HG03103 (cell line): ENCODE measurements around the gene HSPA9.
"Not testable (repeated sequence)": the region's sequence is repeated elsewhere in the genome, so short reads cannot be mapped to it uniquely, and the experiment has no call there.

Experiments used
- ATAC-seq: cut with Tn5 transposase; IDR thresholded peaks from one replicate; pipeline ENCODE4 v1.9.1; 2021; ENCODE audit warnings: low read depth; ENCODE audit not compliant: unreplicated experiment

The HSPA9 gene

DNA sequence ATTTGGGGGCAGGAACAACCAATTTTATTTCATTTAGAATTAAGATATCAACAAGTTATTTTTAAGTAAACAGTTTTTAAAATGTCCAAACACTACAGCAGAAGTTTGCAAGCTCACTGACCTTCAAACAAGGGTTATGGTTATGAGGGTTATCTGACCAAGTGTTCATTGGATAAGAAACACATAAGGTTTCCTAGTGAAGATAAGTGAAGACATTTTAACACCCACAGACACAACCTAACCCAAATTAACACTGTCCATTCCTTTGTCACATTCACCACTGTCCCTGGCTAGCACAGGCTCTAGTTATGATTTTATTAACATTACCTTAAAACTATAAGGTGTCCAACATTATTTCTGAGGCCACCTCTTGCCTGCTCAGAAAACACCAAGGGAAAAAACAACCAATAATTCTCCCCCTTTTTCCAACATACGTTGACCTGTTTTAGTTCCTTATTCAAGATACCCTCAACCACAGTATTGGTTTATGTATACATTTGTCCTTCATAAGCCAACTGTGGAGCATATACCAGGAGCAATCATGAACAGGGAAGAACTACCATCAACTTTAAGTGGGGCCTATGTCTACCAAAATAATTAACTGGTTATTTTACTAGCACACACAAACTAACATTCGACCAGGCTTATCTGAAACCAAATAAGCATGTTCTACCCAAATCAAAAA lies 36.1 kb downstream of the HSPA9 start:
- ATAC-seq = no peak

GRCh38 chr5:138536665-138537315 lies 38.4 kb downstream of the HSPA9 start:
- ATAC-seq = no peak

DNA sequence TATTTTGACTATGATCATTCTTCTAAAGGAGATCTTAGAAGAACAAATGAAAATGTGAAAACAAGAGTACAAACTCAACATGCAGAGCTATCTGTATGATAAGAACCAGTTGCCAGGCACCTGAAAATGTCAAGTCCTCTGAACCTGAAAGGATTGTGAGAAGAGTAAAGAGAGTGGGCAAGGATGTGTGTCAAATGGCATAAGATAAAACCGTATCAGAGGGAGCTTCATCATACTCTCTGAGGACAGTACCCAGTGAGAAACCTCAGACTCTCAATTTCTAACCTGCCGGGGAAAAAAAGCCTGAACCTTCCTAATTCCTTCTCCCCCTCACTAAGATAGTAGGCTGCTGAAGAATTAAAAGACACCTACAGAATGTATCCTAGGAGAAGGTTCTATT lies 39.0 kb downstream of the HSPA9 start:
- no peak for ATAC-seq

- ATAC-seq = no peak
Measured at GRCh38 chr5:138533973-138534941, 40.9 kb downstream of the HSPA9 start.

- no peak for ATAC-seq
Measured at GRCh38 chr5:138529812-138530211, 45.4 kb downstream of the HSPA9 start.

- ATAC-seq = no peak
Measured at GRCh38 chr5:138528744-138529469, 46.3 kb downstream of the HSPA9 start.

GRCh38 chr5:138528208-138528607 lies 47.0 kb downstream of the HSPA9 start:
- ATAC-seq = no peak

GRCh38 chr5:138527170-138527569 lies 48.0 kb downstream of the HSPA9 start:
- no peak for ATAC-seq

GRCh38 chr5:138523406-138523805 lies 51.8 kb downstream of the HSPA9 start:
- ATAC-seq = no peak

GRCh38 chr5:138520971-138521370 lies 54.2 kb downstream of the HSPA9 start:
- ATAC-seq = no peak

GRCh38 chr5:138517437-138517836 lies 57.8 kb downstream of the HSPA9 start:
- no peak for ATAC-seq

- no peak for ATAC-seq
Measured at GRCh38 chr5:138515556-138516245, 59.5 kb downstream of the HSPA9 start.

GRCh38 chr5:138514021-138514420 lies 61.2 kb downstream of the HSPA9 start:
- ATAC-seq = no peak

DNA sequence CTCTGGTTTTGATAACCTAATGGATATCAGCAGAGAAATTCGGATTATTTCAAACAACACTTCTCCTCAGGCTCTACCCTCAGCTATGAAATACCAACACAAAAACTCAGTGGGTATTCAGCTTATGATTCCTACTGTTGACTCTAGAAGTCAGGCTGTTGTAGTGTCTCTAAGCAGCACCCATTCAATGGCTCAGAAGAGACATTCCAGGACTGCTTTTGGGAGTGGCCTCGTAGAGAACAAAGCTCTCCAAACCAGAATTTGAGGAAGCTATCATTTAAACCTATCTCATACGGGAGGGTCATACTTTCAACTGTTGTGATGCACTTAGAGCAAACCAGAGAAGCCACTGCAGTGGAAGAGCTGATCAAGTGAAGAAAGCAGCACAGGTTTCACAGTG lies 66.2 kb downstream of the HSPA9 start:
- no peak for ATAC-seq

- not testable (repeated sequence) for ATAC-seq
Measured at GRCh38 chr5:138507485-138507884, 67.7 kb downstream of the HSPA9 start.

DNA sequence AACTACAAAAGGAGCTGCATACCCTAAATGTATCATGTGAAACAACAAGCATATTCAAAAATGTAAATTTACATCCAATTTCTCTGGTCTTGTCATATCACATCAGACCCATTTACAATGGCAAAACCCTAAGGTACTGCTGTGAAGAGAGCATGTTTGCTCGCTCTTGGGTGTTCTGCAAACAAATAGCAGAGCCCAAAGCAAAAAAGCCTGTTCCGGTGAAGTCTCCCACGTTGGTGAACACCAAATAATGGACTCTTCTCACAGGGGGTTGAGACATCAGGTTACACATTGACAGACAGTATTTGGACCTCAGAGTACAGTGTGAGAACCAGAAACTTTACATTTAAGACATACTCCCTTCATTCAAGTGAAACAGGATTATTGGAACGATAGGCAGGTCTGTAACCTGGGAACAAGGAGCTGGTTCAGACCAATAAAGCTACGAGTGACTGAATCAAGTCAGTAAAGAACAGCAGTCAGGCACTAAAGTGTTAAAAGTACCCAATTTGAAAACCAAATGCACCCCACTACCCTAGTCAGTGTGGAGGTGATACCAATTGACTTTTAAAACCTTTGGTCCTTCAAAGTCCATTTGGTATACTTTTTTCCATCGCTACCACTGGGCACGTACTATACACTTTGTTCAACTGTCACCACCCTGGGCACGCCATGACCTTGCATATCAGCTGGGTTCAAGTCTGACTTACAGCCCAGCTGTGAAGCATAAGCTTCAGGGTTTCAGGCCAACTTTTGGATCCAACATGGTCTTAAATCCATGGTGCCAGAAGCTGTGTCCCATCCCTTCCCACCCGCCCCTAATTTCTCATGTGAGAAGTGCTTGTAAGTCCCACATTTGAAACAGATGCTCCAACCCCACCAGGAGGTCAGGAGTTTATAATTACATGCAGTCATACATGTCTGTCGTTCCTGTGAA lies 68.6 kb downstream of the HSPA9 start:
- no peak for ATAC-seq

DNA sequence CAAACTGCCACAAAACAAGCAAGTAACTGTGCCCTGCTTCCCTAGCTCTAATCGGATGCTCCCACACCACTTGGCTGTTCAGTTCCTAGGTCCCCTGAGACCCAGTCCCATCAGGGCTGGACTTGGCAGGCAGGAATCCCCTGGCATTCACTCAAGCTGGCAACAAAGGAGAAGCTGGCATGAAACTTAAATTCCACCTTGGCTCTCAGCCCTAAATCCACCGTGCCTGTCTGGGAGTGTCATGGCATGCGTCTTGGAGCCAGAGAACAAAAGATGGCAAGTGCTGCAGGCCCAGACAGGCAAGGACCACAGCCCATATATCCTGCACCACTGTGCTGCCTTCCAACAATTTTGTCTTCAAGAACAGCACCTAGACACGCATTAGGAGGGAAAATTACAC lies 70.4 kb downstream of the HSPA9 start:
- no peak for ATAC-seq
